Adrenal gland (tissue), 12 donors: ENCODE results near the gene TARM1. TPM values are rescaled to one million over a fixed set of nuclear protein-coding genes. Genes with fewer than 3 reads are reported as not detected.

Source experiments
- DNase-seq, 7 donors: peaks; one replicate each; pipeline ENCODE4 v3.0.0-alpha.2; 2019 to 2020
- H3K27ac ChIP-seq, 5 donors: fragments of 200-600 bp; sonication (generic) in 4 of 5; 1 replicate in 3 of 5; 2 replicates in 2 of 5; pipeline versions ENCODE4 v1.5.1 to v1.8.0; 2016 to 2020; ENCODE audit warnings: mild to moderate bottlenecking in 1 of 5
- H3K27me3 ChIP-seq: fragments of 200-600 bp; 2 replicates; pipeline ENCODE4 v1.8.0; 2021
- H3K36me3 ChIP-seq, 2 donors: fragments of 200-600 bp; replicated peaks in 1 of 2; 1 replicate in 1 of 2; 2 replicates in 1 of 2; pipeline versions ENCODE4 v1.5.1 to v1.8.0; 2018 to 2022
- H3K4me1 ChIP-seq, 2 donors: fragments of 200-600 bp; replicated peaks in 1 of 2; 1 replicate in 1 of 2; 2 replicates in 1 of 2; pipeline versions ENCODE4 v1.5.1 to v1.8.0; 2018 to 2021
- H3K4me3 ChIP-seq, 4 donors: fragments of 200-600 bp; sonication (generic) in 3 of 4; one replicate each; pipeline ENCODE4 v1.5.1; 2016 to 2018
- H3K9me3 ChIP-seq, 3 donors: fragments of 200-600 bp; sonication (generic) in 1 of 3; replicated peaks in 1 of 3; 1 replicate in 2 of 3; 2 replicates in 1 of 3; pipeline versions ENCODE4 v1.5.1 to v1.8.0; 2016 to 2021
- POLR2A ChIP-seq, 2 donors: fragments of 450-650 bp; IDR thresholded peaks; one replicate each; pipeline ENCODE4 v1.6.1; 2017; ENCODE audit warnings: antibody characterized with exemption in 2 of 2, mild to moderate bottlenecking in 2 of 2, moderate library complexity in 1 of 2
- WGBS, 4 donors: extraction: QIAGEN DNeasy Blood & Tissue Kit in 2 of 4; methylation state at CpG; one replicate each; pipeline versions ENCODE4 v1.1.5 to v1.1.7; 2013 to 2017; 5-methylcytosine and 5-hydroxymethylcytosine counted together
- intact Hi-C, 2 donors: fragments of 100-400 bp; cut with DNase I; formaldehyde crosslinking; loops; one replicate each; pipeline versions ENCODE4 v1.14.1 to v1.15.0; 2022 to 2023
- polyA plus RNA-seq, 3 donors: library from polyadenylated mRNA; stranded (reverse); fragments of 200-250 nt in 2 of 3; fragments of 350-450 nt in 1 of 3; fragmentation: Illumina TruSeq in 1 of 3; extraction: RNeasy Lipid Tissue Mini Kit (QIAGEN cat#74804) in 1 of 3; gene quantifications; one replicate each; pipeline ENCODE4 v1.2.3, GENCODE V29; 2013 to 2014
- small RNA-seq, 2 donors: library from RNA; depleted of rRNA; stranded (forward); fragments of <200 nt; gene quantifications; one replicate each; pipeline ENCODE3, GENCODE V24; 2016
- total RNA-seq, 9 donors: library from RNA; depleted of rRNA in 4 of 9; stranded (reverse); fragments of >200 nt in 4 of 9; fragments of 120-200 nt in 1 of 9; fragmentation: NEBNext Ultra II Directional in 1 of 9; extraction: Animal tissue kit (Norgen Biotek cat#: 25700) in 1 of 9; gene quantifications; one replicate each; pipeline versions ENCODE4 v1.1.0 to v1.2.4, GENCODE V29; 2013 to 2023
- TF ChIP-seq, protein P1 (sequence below), 6 experiments: fragments of 450-650 bp in 4 of 6; fragments of 200-600 bp in 2 of 6; sonication (generic) in 1 of 6; IDR thresholded peaks; 1 replicate in 5 of 6; 2 replicates in 1 of 6; pipeline versions ENCODE4 v1.5.1 to v1.8.0; 2016 to 2021; ENCODE audit warnings: antibody characterized with exemption in 6 of 6, mild to moderate bottlenecking in 2 of 6, moderate library complexity in 1 of 6
- donor health status: healthy with polysubstance abuse.
- donor health status: Bipolar disorder and iron deficiency.
- donor health status: DM: yes; HTN: yes; CAD: no.
- donor health status: DM: no; HTN: no; CAD: no.
- donor health status: DM: no; HTN: no; CAD: no.
- donor health status: DM: yes; HTN: yes; CAD: no.

Gene TARM1
- total and polyA plus RNA-seq, 12 donors, result not detected

DNA sequence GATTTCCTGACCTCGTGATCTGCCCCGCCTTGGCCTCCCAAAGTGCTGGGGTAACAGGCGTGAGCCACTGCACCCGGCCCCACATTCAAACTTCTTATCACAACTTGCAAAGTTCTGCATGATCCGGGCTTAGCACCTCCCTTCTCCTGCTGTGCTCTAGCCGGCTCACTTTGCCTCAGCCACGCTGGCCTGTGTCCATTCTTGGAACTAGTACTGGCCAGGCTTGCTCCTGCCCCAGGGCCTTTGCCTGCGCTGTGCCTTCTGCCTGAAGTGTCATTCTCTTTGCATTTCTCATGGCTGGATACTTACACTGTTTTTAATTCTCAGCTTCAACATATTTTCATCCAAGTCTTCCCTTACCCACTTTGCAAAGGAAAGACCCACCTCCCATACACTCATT, 59.8 kb downstream of the TARM1 start:
- H3K36me3 ChIP-seq, result no peaks in the 10 kb centered on the region
- no peak overlapping the region for H3K4me3 ChIP-seq
- no peak for DNase-seq
- intact Hi-C loops, result loop anchor here (5.0 to 10.0 kb wide), 3 partner anchors 114 to 229 kb away; partner anchors contain the start of gene CACNG7 (in 1 of the 2)
- no peaks in the 10 kb centered on the region for H3K9me3 ChIP-seq
- WGBS, 4 donors, result 82 to 91% (median 85%) methylated on average over 7 to 8 of the region's 8 CpGs
- no peaks in the 10 kb centered on the region for H3K4me1 ChIP-seq
- H3K27me3 ChIP-seq, result no peaks in the 10 kb centered on the region
- no peak for TF ChIP-seq POLR2A (IDR thresholded peaks at IDR 0.05)
- TF ChIP-seq, protein P1, sequence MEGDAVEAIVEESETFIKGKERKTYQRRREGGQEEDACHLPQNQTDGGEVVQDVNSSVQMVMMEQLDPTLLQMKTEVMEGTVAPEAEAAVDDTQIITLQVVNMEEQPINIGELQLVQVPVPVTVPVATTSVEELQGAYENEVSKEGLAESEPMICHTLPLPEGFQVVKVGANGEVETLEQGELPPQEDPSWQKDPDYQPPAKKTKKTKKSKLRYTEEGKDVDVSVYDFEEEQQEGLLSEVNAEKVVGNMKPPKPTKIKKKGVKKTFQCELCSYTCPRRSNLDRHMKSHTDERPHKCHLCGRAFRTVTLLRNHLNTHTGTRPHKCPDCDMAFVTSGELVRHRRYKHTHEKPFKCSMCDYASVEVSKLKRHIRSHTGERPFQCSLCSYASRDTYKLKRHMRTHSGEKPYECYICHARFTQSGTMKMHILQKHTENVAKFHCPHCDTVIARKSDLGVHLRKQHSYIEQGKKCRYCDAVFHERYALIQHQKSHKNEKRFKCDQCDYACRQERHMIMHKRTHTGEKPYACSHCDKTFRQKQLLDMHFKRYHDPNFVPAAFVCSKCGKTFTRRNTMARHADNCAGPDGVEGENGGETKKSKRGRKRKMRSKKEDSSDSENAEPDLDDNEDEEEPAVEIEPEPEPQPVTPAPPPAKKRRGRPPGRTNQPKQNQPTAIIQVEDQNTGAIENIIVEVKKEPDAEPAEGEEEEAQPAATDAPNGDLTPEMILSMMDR (IDR thresholded peaks at IDR 0.05), result no peak
- H3K27ac ChIP-seq, result no peak overlapping the region

Small RNA genes lying within 50 kb of the gene (small RNA-seq; reads per million reads assigned to genes)
- gene AC012314.20, result 0 reads per million in 2 donors

Other genes with a start within 250 kb of the TARM1 start
- 10 to 100 TPM in 8 of 9 donors, 1 to 10 TPM in 1; 6.5 to 74.0 (median 46.0) TPM for gene MYADM, start 213.5 kb downstream of the TARM1 start, total RNA-seq
- 10 to 100 TPM; 19.7 to 23.4 (median 22.7) TPM for gene MYADM, start 213.5 kb downstream of the TARM1 start, polyA plus RNA-seq
- gene PRKCG, start 199.2 kb downstream of the TARM1 start, total RNA-seq, result not detected
- not detected for gene PRKCG, start 199.2 kb downstream of the TARM1 start, polyA plus RNA-seq
- gene CACNG7, start 172.1 kb downstream of the TARM1 start, total RNA-seq, result under 1 TPM in 2 of 9 donors, not detected in 7; 0.11 to 0.14 TPM
- gene CACNG7, start 172.1 kb downstream of the TARM1 start, polyA plus RNA-seq, result 1 to 10 TPM in 1 of 3 donors, under 1 TPM in 2; 0.09 to 1.4 (median 0.13) TPM
- gene CACNG8, start 118.4 kb downstream of the TARM1 start, total RNA-seq, result under 1 TPM in 3 of 9 donors, not detected in 6; under 0.01 to 0.06 (median 0.04) TPM
- gene CACNG8, start 118.4 kb downstream of the TARM1 start, polyA plus RNA-seq, result under 1 TPM in 2 of 3 donors, not detected in 1; under 0.01 to 0.03 TPM
- not detected for gene CACNG6, start 89.7 kb downstream of the TARM1 start, total RNA-seq
- not detected for gene CACNG6, start 89.7 kb downstream of the TARM1 start, polyA plus RNA-seq
- under 1 TPM in 1 of 9 donors, not detected in 8; 0.83 TPM for gene VSTM1, start 17.5 kb downstream of the TARM1 start, total RNA-seq
- not detected for gene VSTM1, start 17.5 kb downstream of the TARM1 start, polyA plus RNA-seq
- gene OSCAR, start 19.4 kb upstream of the TARM1 start, total RNA-seq, result 1 to 10 TPM in 6 of 9 donors, under 1 TPM in 2, not detected in 1; 0.11 to 6.6 (median 2.2) TPM
- 1 to 10 TPM in 2 of 3 donors, under 1 TPM in 1; 0.55 to 6.0 (median 3.3) TPM for gene OSCAR, start 19.4 kb upstream of the TARM1 start, polyA plus RNA-seq
- gene NDUFA3, start 21.5 kb upstream of the TARM1 start, total RNA-seq, result 100 to 1,000 TPM in 6 of 9 donors, 10 to 100 TPM in 3; 33.2 to 257 (median 150) TPM
- 1,000 to 10,000 TPM in 2 of 3 donors, 100 to 1,000 TPM in 1; 237 to 1,730 (median 1,627) TPM for gene NDUFA3, start 21.5 kb upstream of the TARM1 start, polyA plus RNA-seq
- gene TFPT, start 34.3 kb upstream of the TARM1 start, total RNA-seq, result 10 to 100 TPM; 19.5 to 28.0 (median 24.1) TPM
- 10 to 100 TPM; 11.4 to 58.6 (median 40.4) TPM for gene TFPT, start 34.3 kb upstream of the TARM1 start, polyA plus RNA-seq
- 10 to 100 TPM; 36.1 to 72.5 (median 49.5) TPM for gene PRPF31, start 34.4 kb upstream of the TARM1 start, total RNA-seq
- 10 to 100 TPM; 54.4 to 91.7 (median 74.6) TPM for gene PRPF31, start 34.4 kb upstream of the TARM1 start, polyA plus RNA-seq
- gene CNOT3, start 56.4 kb upstream of the TARM1 start, total RNA-seq, result 10 to 100 TPM in 8 of 9 donors, 1 to 10 TPM in 1; 8.3 to 61.0 (median 46.7) TPM
- gene CNOT3, start 56.4 kb upstream of the TARM1 start, polyA plus RNA-seq, result 10 to 100 TPM; 47.0 to 82.3 (median 66.6) TPM
- 10 to 100 TPM in 3 of 9 donors, 1 to 10 TPM in 6; 5.0 to 21.7 (median 9.5) TPM for gene LENG1, start 78.4 kb upstream of the TARM1 start, total RNA-seq
- gene LENG1, start 78.4 kb upstream of the TARM1 start, polyA plus RNA-seq, result 10 to 100 TPM in 2 of 3 donors, 1 to 10 TPM in 1; 5.7 to 22.0 (median 14.8) TPM
- 10 to 100 TPM in 1 of 9 donors, 1 to 10 TPM in 6, under 1 TPM in 2; 0.55 to 18.2 (median 1.3) TPM for gene TMC4, start 91.8 kb upstream of the TARM1 start, total RNA-seq
- 10 to 100 TPM in 1 of 3 donors, 1 to 10 TPM in 1, under 1 TPM in 1; 0.48 to 10.5 (median 1.5) TPM for gene TMC4, start 91.8 kb upstream of the TARM1 start, polyA plus RNA-seq
- 100 to 1,000 TPM in 8 of 9 donors, 10 to 100 TPM in 1; 98.0 to 670 (median 413) TPM for gene MBOAT7, start 108.2 kb upstream of the TARM1 start, total RNA-seq
- gene MBOAT7, start 108.2 kb upstream of the TARM1 start, polyA plus RNA-seq, result 100 to 1,000 TPM; 130 to 190 (median 189) TPM
- 100 to 1,000 TPM in 5 of 9 donors, 10 to 100 TPM in 4; 52.6 to 201 (median 107) TPM for gene TSEN34, start 109.9 kb upstream of the TARM1 start, total RNA-seq
- gene TSEN34, start 109.9 kb upstream of the TARM1 start, polyA plus RNA-seq, result 10 to 100 TPM; 21.5 to 41.2 (median 26.1) TPM
- 1,000 to 10,000 TPM in 8 of 9 donors, 100 to 1,000 TPM in 1; 928 to 2,677 (median 1,796) TPM for gene RPS9, start 119.5 kb upstream of the TARM1 start, total RNA-seq
- 1,000 to 10,000 TPM in 2 of 3 donors, 100 to 1,000 TPM in 1; 545 to 3,006 (median 1,900) TPM for gene RPS9, start 119.5 kb upstream of the TARM1 start, polyA plus RNA-seq
- 10 to 100 TPM in 6 of 9 donors, 1 to 10 TPM in 1, under 1 TPM in 2; 0.22 to 56.2 (median 11.7) TPM for gene LILRB3, start 141.6 kb upstream of the TARM1 start, total RNA-seq
- 10 to 100 TPM in 1 of 3 donors, 1 to 10 TPM in 2; 2.8 to 32.6 (median 9.5) TPM for gene LILRB3, start 141.6 kb upstream of the TARM1 start, polyA plus RNA-seq
- gene LILRA6, start 161.4 kb upstream of the TARM1 start, total RNA-seq, result 1 to 10 TPM in 7 of 9 donors, under 1 TPM in 2; 0.30 to 9.3 (median 5.4) TPM
- gene LILRA6, start 161.4 kb upstream of the TARM1 start, polyA plus RNA-seq, result 1 to 10 TPM; 2.5 to 8.5 (median 3.9) TPM
- gene LILRB5, start 175.9 kb upstream of the TARM1 start, total RNA-seq, result 10 to 100 TPM in 8 of 9 donors, 1 to 10 TPM in 1; 4.2 to 68.6 (median 37.2) TPM
- 10 to 100 TPM in 2 of 3 donors, 1 to 10 TPM in 1; 9.8 to 23.0 (median 22.4) TPM for gene LILRB5, start 175.9 kb upstream of the TARM1 start, polyA plus RNA-seq
- 10 to 100 TPM in 2 of 9 donors, 1 to 10 TPM in 5, under 1 TPM in 2; 0.50 to 14.7 (median 7.2) TPM for gene LILRB2, start 199.7 kb upstream of the TARM1 start, total RNA-seq
- 10 to 100 TPM in 2 of 3 donors, 1 to 10 TPM in 1; 4.2 to 16.5 (median 10.7) TPM for gene LILRB2, start 199.7 kb upstream of the TARM1 start, polyA plus RNA-seq
- gene LILRA5, start 231.8 kb upstream of the TARM1 start, total RNA-seq, result 1 to 10 TPM in 6 of 9 donors, under 1 TPM in 2, not detected in 1; 0.72 to 6.2 (median 3.0) TPM
- gene LILRA5, start 231.8 kb upstream of the TARM1 start, polyA plus RNA-seq, result 1 to 10 TPM; 1.9 to 3.1 (median 2.1) TPM